ENCODE results near the gene PLIN3.

DNA sequence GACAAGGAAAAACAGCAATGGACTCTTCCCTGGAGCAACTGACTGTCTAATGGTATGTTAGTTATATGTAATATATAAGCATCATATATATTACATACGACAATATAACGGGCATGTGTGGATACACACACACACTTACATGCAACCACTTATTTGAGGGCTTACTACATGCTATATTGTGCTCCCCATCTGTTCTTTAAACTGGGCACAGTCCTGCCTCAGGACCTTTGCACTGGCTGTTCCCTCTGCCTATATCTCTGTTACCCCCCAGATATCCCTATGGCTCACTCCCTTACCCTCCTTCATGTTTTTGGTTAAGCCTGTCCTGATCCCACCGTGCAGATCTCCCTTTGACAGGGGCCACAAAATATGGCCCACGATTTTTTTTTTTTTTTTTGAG, 46.2 kb downstream of the PLIN3 start:
- TF ChIP-seq POLR2AphosphoS5 (IDR thresholded peaks at IDR 0.05; ENCODE audit: low read depth, low read length) (no peak), EZH2 (IDR thresholded peaks at IDR 0.05; ENCODE audit: low read depth, low read length, severe bottlenecking) (no peak), KDM5A (IDR thresholded peaks at IDR 0.05; ENCODE audit: low read length) (no peak)
- TF ChIP-seq, protein P1, sequence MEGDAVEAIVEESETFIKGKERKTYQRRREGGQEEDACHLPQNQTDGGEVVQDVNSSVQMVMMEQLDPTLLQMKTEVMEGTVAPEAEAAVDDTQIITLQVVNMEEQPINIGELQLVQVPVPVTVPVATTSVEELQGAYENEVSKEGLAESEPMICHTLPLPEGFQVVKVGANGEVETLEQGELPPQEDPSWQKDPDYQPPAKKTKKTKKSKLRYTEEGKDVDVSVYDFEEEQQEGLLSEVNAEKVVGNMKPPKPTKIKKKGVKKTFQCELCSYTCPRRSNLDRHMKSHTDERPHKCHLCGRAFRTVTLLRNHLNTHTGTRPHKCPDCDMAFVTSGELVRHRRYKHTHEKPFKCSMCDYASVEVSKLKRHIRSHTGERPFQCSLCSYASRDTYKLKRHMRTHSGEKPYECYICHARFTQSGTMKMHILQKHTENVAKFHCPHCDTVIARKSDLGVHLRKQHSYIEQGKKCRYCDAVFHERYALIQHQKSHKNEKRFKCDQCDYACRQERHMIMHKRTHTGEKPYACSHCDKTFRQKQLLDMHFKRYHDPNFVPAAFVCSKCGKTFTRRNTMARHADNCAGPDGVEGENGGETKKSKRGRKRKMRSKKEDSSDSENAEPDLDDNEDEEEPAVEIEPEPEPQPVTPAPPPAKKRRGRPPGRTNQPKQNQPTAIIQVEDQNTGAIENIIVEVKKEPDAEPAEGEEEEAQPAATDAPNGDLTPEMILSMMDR (IDR thresholded peaks at IDR 0.05; ENCODE audit: control extremely low read depth in 1 of 3, insufficient read depth in 1 of 3, low read depth in 1 of 3, low read length in 3 of 3), result no peak
